CD4-positive, alpha-beta T cell treated with Interleukin-1 beta for 1 hour (primary cell): ENCODE data around the gene IFRD2.
A peak's percentile ranks its signal among the peaks of the same experiment; 100 is the strongest.
"Not testable (repeated sequence)": the region's sequence is repeated elsewhere in the genome, so short reads cannot be mapped to it uniquely, and the experiment has no call there.

Experiments used
- DNase-seq, 2 donors: peaks; one replicate each; pipeline ENCODE4 v3.0.0-alpha.2; 2020 to 2022

Gene IFRD2

GRCh38 chr3:50299929-50300680 is 7.9 kb upstream of the IFRD2 start:
- DNase-seq = peak in 1 of 2 donors; percentile 66

- DNase-seq = no peak
Observed at GRCh38 chr3:50299638-50299928, 7.4 kb upstream of the IFRD2 start.

- peak; percentile 99 to 100 for DNase-seq
Observed at GRCh38 chr3:50298836-50299637, 6.8 kb upstream of the IFRD2 start, which contains the start of the genes HYAL3 and NAA80. Gene HYAL3, minus strand, starts transcription at chr3:50299405. Its CDS starts 3,803 bp downstream, at chr3:50295602. Gene NAA80, minus strand, starts transcription at chr3:50299405. Its CDS starts 1,942 bp downstream, at chr3:50297463.

- no peak for DNase-seq
Observed at GRCh38 chr3:50297896-50298725, 5.9 kb upstream of the IFRD2 start.

GRCh38 chr3:50297384-50297775 is 5.2 kb upstream of the IFRD2 start:
- DNase-seq = no peak

- no peak for DNase-seq
Observed at GRCh38 chr3:50296721-50297383, 4.6 kb upstream of the IFRD2 start.

- no peak for DNase-seq
Observed at GRCh38 chr3:50295553-50296431, 3.6 kb upstream of the IFRD2 start.

- no peak for DNase-seq
Observed at GRCh38 chr3:50294492-50295403, 2.5 kb upstream of the IFRD2 start.

- DNase-seq = no peak
Observed at GRCh38 chr3:50294089-50294488, 1.9 kb upstream of the IFRD2 start.

GRCh38 chr3:50293079-50293801 is 1.0 kb upstream of the IFRD2 start:
- DNase-seq = no peak

GRCh38 chr3:50290161-50290641 is 2.0 kb downstream of the IFRD2 start:
- no peak for DNase-seq

GRCh38 chr3:50289130-50289529 is 3.1 kb downstream of the IFRD2 start:
- DNase-seq = no peak

GRCh38 chr3:50288387-50289007 is 3.7 kb downstream of the IFRD2 start:
- no peak for DNase-seq

- DNase-seq = no peak
Observed at GRCh38 chr3:50287262-50287661, 5.0 kb downstream of the IFRD2 start.

- no peak for DNase-seq
Observed at GRCh38 chr3:50286322-50287227, 5.7 kb downstream of the IFRD2 start.

GRCh38 chr3:50284121-50284520 is 8.1 kb downstream of the IFRD2 start:
- DNase-seq = not testable (repeated sequence)

- DNase-seq = no peak
Observed at GRCh38 chr3:50279255-50280016, 12.8 kb downstream of the IFRD2 start.
